Muscle layer of duodenum (tissue), 2 donors: ENCODE results near the gene ISL2.
A peak's percentile ranks its signal among the peaks of the same experiment; 100 is the strongest.

ENCODE experiments used
- H3K27ac ChIP-seq: one replicate; pipeline ENCODE4 v1.7.0; 2013; ENCODE audit warnings: mild to moderate bottlenecking, low read length
- H3K27me3 ChIP-seq: one replicate; pipeline ENCODE4 v1.7.0; 2013; ENCODE audit warnings: low read depth, mild to moderate bottlenecking, control low read depth, low read length
- H3K36me3 ChIP-seq, 2 donors: one replicate each; pipeline ENCODE4 v1.7.0; 2013; ENCODE audit warnings: low read length in 2 of 2, control low read depth in 1 of 2, mild to moderate bottlenecking in 1 of 2; ENCODE audit not compliant: insufficient read depth in 2 of 2, control insufficient read depth in 1 of 2
- H3K4me1 ChIP-seq, 2 donors: one replicate each; pipeline ENCODE4 v1.7.0; 2013; ENCODE audit warnings: low read length in 2 of 2, mild to moderate bottlenecking in 2 of 2, control low read depth in 1 of 2, moderate library complexity in 1 of 2; ENCODE audit not compliant: insufficient read depth in 2 of 2, control insufficient read depth in 1 of 2
- H3K4me3 ChIP-seq, 2 donors: one replicate each; pipeline ENCODE4 v1.7.0; 2013; ENCODE audit warnings: low read length in 2 of 2, low read depth in 1 of 2, mild to moderate bottlenecking in 1 of 2
- H3K9me3 ChIP-seq, 2 donors: one replicate each; pipeline ENCODE4 v1.7.0; 2013; ENCODE audit warnings: low read length in 2 of 2, control low read depth in 1 of 2, mild to moderate bottlenecking in 1 of 2; ENCODE audit not compliant: control insufficient read depth in 1 of 2
- donor health status: healthy.

ISL2 gene

DNA sequence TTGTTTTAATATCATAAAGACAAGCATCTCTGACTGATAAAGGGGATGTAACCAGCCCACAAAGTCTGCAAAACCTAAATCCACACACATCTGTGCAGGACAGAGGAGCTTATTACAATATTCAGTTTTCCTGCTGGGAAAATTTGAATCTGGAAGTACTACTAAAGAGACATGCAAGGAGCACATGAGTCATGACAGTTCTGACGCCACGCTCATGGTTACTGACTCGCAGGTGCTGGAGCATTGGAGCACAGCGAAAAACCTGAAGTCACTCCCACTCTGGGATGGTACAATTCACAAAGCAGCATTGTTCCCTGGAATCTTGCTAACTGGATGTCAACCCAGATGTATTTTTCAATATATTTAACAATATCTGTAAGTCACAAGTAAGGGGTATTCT is 7.6 kb upstream of the ISL2 start:
- Histone ChIP-seq H3K4me1 (no peaks in the 10 kb centered on the region), H3K27ac (no peak overlapping the region), H3K36me3 (no peaks in the 10 kb centered on the region), H3K9me3 (no peaks in the 10 kb centered on the region), H3K4me3 (no peak overlapping the region), H3K27me3 (no peaks in the 10 kb centered on the region)

DNA sequence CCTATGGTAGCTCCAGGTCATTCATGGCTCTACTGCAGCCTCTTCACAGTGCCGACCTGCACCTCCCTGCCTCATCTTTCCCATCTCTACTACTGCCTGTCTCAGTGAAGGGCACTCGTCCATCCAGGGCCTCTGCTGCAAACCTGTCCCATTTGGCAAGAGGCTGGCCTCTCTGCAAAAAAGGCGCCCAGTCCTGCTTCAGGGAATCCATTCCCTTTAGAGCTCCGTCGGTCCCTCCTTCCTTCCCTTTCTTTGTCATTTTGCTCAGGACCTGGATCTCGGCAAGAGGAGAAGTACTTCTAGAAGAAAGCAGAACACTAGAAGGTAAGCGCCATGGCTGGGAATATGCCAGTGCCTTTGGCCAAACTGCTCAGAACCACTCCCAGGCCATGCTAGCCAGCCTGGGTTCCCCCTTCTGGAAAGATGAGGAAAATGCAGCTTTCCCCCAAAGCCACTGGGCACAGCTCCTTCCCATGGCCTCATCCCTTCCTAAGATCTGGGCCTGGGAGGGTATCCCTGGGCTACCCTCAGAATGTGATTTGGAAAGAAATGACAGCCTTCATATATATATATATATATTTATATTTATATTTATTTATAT is 6.4 kb upstream of the ISL2 start:
- H3K4me3 ChIP-seq = no peak overlapping the region
- no peak overlapping the region for H3K27ac ChIP-seq
- peaks cover 0 to 2% of the 10 kb centered on the region in 2 donors for H3K4me1 ChIP-seq
- H3K9me3 ChIP-seq = no peaks in the 10 kb centered on the region
- H3K27me3 ChIP-seq = peaks cover 2% of the 10 kb centered on the region
- H3K36me3 ChIP-seq = no peaks in the 10 kb centered on the region

DNA sequence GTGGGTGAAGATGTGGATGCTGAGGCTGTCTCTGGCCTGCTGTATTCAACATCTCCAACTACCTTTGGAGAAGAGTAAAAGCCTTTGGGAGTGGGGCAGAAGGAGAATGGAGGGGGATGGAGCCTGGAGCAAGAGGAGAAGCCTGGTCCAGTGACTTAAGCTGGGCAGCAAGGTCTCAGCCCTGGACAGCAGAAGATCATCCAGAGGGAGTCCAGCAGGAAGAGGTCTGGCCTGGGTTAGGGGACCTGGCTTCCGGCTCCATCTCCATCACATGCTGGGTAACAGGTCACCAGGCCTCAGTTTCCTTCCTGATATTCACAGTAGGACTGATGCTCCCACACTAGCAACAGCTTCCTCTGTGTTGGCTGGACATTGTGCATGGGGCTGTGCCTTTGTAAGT is 3.8 kb upstream of the ISL2 start:
- Histone ChIP-seq H3K36me3 (no peaks in the 10 kb centered on the region), H3K27ac (no peak overlapping the region), H3K4me1 (peaks cover 0 to 10% of the 10 kb centered on the region in 2 donors), H3K4me3 (no peak overlapping the region), H3K27me3 (peaks cover 13% of the 10 kb centered on the region), H3K9me3 (no peaks in the 10 kb centered on the region)

GRCh38 chr15:76333309-76333708 is 3.3 kb upstream of the ISL2 start:
- H3K4me3 ChIP-seq = no peak overlapping the region
- H3K36me3 ChIP-seq = no peaks in the 10 kb centered on the region
- no peaks in the 10 kb centered on the region for H3K9me3 ChIP-seq
- no peak overlapping the region for H3K27ac ChIP-seq
- peaks cover 15% of the 10 kb centered on the region for H3K27me3 ChIP-seq
- peaks cover 0 to 10% of the 10 kb centered on the region in 2 donors for H3K4me1 ChIP-seq

- H3K27me3 ChIP-seq = peaks cover 18% of the 10 kb centered on the region
- H3K9me3 ChIP-seq = no peaks in the 10 kb centered on the region
- no peaks in the 10 kb centered on the region for H3K36me3 ChIP-seq
- H3K4me3 ChIP-seq = no peak overlapping the region
- H3K27ac ChIP-seq = no peak overlapping the region
- peaks cover 0 to 15% of the 10 kb centered on the region in 2 donors for H3K4me1 ChIP-seq
These were observed 2.7 kb upstream of the ISL2 start for GRCh38 chr15:76333720-76334437.

- H3K27me3 ChIP-seq = peaks cover 26% of the 10 kb centered on the region
- H3K36me3 ChIP-seq = no peaks in the 10 kb centered on the region
- H3K27ac ChIP-seq = no peak overlapping the region
- H3K4me3 ChIP-seq = peak overlapping the region in 1 of 2 donors; percentile 69
- peaks cover 0 to 23% of the 10 kb centered on the region in 2 donors for H3K4me1 ChIP-seq
- no peaks in the 10 kb centered on the region for H3K9me3 ChIP-seq
These were observed 1.9 kb upstream of the ISL2 start for GRCh38 chr15:76334438-76335306.

DNA sequence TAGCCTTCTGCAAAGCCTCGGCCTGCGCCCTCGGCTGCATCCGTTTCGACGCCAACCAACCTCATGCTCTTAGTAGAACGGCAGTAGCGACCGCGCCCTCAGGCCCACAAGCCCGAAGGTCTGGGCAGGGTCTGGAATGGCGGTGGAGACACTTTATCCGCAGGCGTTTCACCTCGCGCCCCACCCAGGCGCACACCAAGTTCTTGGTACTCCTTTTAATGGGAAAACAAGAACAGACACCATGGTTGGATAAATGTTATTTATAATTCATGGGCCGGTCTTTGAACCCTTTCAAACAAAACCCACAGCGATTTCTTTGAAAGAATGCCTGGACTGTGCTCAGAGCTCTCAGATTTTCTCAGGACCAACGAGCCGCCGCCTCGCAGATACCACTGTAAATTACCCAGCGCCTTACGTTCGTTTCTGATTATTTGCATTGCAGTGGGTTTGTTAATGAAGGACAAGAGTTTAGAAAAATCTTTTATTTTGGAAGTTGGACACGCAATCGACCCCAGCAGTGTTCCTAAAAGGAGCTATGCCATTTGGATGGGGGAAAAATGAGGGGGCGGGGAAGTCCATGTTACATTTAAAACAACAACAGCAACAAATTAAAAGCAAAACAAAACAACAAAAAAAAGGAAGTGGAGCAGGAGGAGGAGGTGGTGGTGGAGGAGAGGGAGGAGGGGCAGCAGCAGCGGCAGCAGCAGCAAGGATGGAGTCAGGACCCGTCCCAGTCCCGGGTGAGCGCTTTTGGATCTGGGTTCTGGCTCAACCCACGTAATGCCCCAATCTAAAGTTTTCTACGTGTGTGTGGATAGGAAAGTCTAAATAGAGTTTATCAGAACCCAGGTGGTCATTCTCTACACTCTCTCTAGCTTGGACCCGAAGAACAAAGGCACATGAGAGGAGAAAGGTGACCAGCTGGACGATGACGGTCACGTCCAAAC is 993 bp upstream of the ISL2 start:
- Histone ChIP-seq H3K27ac (peak overlapping the region; percentile 45), H3K4me3 (peak overlapping the region; percentile 59 to 69), H3K36me3 (no peaks in the 10 kb centered on the region), H3K27me3 (peaks cover 35% of the 10 kb centered on the region), H3K9me3 (no peaks in the 10 kb centered on the region), H3K4me1 (peaks cover 0 to 31% of the 10 kb centered on the region in 2 donors)

- peaks cover 49% of the 10 kb centered on the region for H3K27me3 ChIP-seq
- no peaks in the 10 kb centered on the region for H3K9me3 ChIP-seq
- H3K36me3 ChIP-seq = no peaks in the 10 kb centered on the region
- H3K4me1 ChIP-seq = peaks cover 0 to 44% of the 10 kb centered on the region in 2 donors
- peak overlapping the region; percentile 77 for H3K27ac ChIP-seq
- H3K4me3 ChIP-seq = peak overlapping the region; percentile 58 to 69
These were observed 604 bp downstream of the ISL2 start for GRCh38 chr15:76337059-76337695.

- Histone ChIP-seq H3K27ac (peak overlapping the region; percentile 77), H3K4me1 (peaks cover 0 to 49% of the 10 kb centered on the region in 2 donors), H3K27me3 (peaks cover 50% of the 10 kb centered on the region), H3K9me3 (no peaks in the 10 kb centered on the region), H3K36me3 (no peaks in the 10 kb centered on the region), H3K4me3 (peak overlapping the region; percentile 58 to 69)
These were observed 1.3 kb downstream of the ISL2 start for GRCh38 chr15:76337696-76338485.
